ENCODE measurements around the gene AIRE.

Gene AIRE

GRCh38 chr21:44291936-44292811 lies 6.5 kb downstream of the AIRE start:
- no peak for DNase-seq

GRCh38 chr21:44292812-44293195 lies 7.1 kb downstream of the AIRE start:
- DNase-seq: no peak

GRCh38 chr21:44293551-44294231 lies 8.0 kb downstream of the AIRE start:
- DNase-seq: no peak

- no peak for DNase-seq
Measured at GRCh38 chr21:44294391-44295162, 8.9 kb downstream of the AIRE start.

- no peak for DNase-seq
Measured at GRCh38 chr21:44295163-44295573, 9.5 kb downstream of the AIRE start.

GRCh38 chr21:44295646-44296045 lies 10.0 kb downstream of the AIRE start:
- no peak for DNase-seq

- DNase-seq: no peak
Measured at GRCh38 chr21:44296103-44296519, 10.4 kb downstream of the AIRE start.

GRCh38 chr21:44296916-44297315 lies 11.2 kb downstream of the AIRE start:
- no peak for DNase-seq

- DNase-seq: peak; percentile 83 to 87
Measured at GRCh38 chr21:44297525-44298290, 12.0 kb downstream of the AIRE start.

- no peak for DNase-seq
Measured at GRCh38 chr21:44298301-44298700, 12.6 kb downstream of the AIRE start.

- DNase-seq: no peak
Measured at GRCh38 chr21:44299085-44299457, 13.4 kb downstream of the AIRE start.

- DNase-seq: peak; percentile 70 to 78
Measured at GRCh38 chr21:44299458-44300261, 14.0 kb downstream of the AIRE start, which contains the start of gene PFKL. Gene PFKL, plus strand, starts transcription at chr21:44300053. Its CDS starts 53 bp downstream, at chr21:44300106.

- peak; percentile 72 to 77 for DNase-seq
Measured at GRCh38 chr21:44300262-44300959, 14.7 kb downstream of the AIRE start.

- DNase-seq: no peak
Measured at GRCh38 chr21:44301141-44301540, 15.5 kb downstream of the AIRE start.

GRCh38 chr21:44301961-44302406 lies 16.3 kb downstream of the AIRE start:
- DNase-seq: no peak

- peak in 1 of 2 experiments; percentile 21 for DNase-seq
Measured at GRCh38 chr21:44302573-44303401, 17.1 kb downstream of the AIRE start.

GRCh38 chr21:44303490-44303981 lies 17.9 kb downstream of the AIRE start:
- no peak for DNase-seq

- DNase-seq: no peak
Measured at GRCh38 chr21:44304011-44304616, 18.4 kb downstream of the AIRE start.

GRCh38 chr21:44304877-44305293 lies 19.2 kb downstream of the AIRE start:
- DNase-seq: peak; percentile 48 to 56

Data from activated CD4-positive, alpha-beta T cell treated with anti-CD3 and anti-CD28 coated beads, Interleukin-2, amount 50 U/mL, for 48 hours (primary cell).